Measurements from ENCODE around the gene ZFYVE9.

Gene ZFYVE9

GRCh38 chr1:52334906-52335528 is 193.1 kb downstream of the ZFYVE9 start:
- DNase-seq (ENCODE audit: low read depth in 2 of 2) = no peak

- DNase-seq (ENCODE audit: low read depth in 2 of 2) = no peak
These were observed 195.6 kb downstream of the ZFYVE9 start for GRCh38 chr1:52337439-52337838.

- no peak for DNase-seq (ENCODE audit: low read depth in 2 of 2)
These were observed 199.9 kb downstream of the ZFYVE9 start for GRCh38 chr1:52341655-52342260.

- no peak for DNase-seq (ENCODE audit: low read depth in 2 of 2)
These were observed 202.1 kb downstream of the ZFYVE9 start for GRCh38 chr1:52343979-52344378.

- DNase-seq (ENCODE audit: low read depth in 2 of 2) = no peak
These were observed 203.4 kb downstream of the ZFYVE9 start for GRCh38 chr1:52345252-52345651.

- DNase-seq (ENCODE audit: low read depth in 2 of 2) = no peak
These were observed 204.8 kb downstream of the ZFYVE9 start for GRCh38 chr1:52346653-52347052.

GRCh38 chr1:52348704-52349300 is 206.9 kb downstream of the ZFYVE9 start:
- DNase-seq (ENCODE audit: low read depth in 2 of 2) = no peak

GRCh38 chr1:52352690-52353089 is 210.8 kb downstream of the ZFYVE9 start:
- DNase-seq (ENCODE audit: low read depth in 2 of 2) = no peak

GRCh38 chr1:52355436-52355835 is 213.5 kb downstream of the ZFYVE9 start:
- DNase-seq (ENCODE audit: low read depth in 2 of 2) = no peak

GRCh38 chr1:52355847-52356505 is 214.1 kb downstream of the ZFYVE9 start:
- no peak for DNase-seq (ENCODE audit: low read depth in 2 of 2)

GRCh38 chr1:52356818-52357355 is 215.0 kb downstream of the ZFYVE9 start:
- DNase-seq (ENCODE audit: low read depth in 2 of 2) = no peak

- DNase-seq (ENCODE audit: low read depth in 2 of 2) = no peak
These were observed 215.5 kb downstream of the ZFYVE9 start for GRCh38 chr1:52357397-52357796.

GRCh38 chr1:52358851-52359497 is 217.1 kb downstream of the ZFYVE9 start:
- DNase-seq (ENCODE audit: low read depth in 2 of 2) = no peak

- DNase-seq (ENCODE audit: low read depth in 2 of 2) = no peak
These were observed 218.0 kb downstream of the ZFYVE9 start for GRCh38 chr1:52359676-52360594.

GRCh38 chr1:52360595-52360968 is 218.7 kb downstream of the ZFYVE9 start:
- no peak for DNase-seq (ENCODE audit: low read depth in 2 of 2)

- DNase-seq (ENCODE audit: low read depth in 2 of 2) = no peak
These were observed 222.4 kb downstream of the ZFYVE9 start for GRCh38 chr1:52364235-52364839.

GRCh38 chr1:52365071-52365745 is 223.3 kb downstream of the ZFYVE9 start:
- DNase-seq (ENCODE audit: low read depth in 2 of 2) = no peak

- DNase-seq (ENCODE audit: low read depth in 2 of 2) = peak; percentile 97
These were observed 224.0 kb downstream of the ZFYVE9 start, which contains the start of gene CC2D1B for GRCh38 chr1:52365746-52366516. CC2D1B (minus strand) TSS chr1:52366205; CDS start chr1:52364620, 1,585 bp downstream.

- DNase-seq (ENCODE audit: low read depth in 2 of 2) = no peak
These were observed 224.6 kb downstream of the ZFYVE9 start for GRCh38 chr1:52366517-52366827.
